Astrocyte (in vitro differentiated cells and primary cell): ENCODE data around the gene DACT2.

Experiments used
- EZH2 ChIP-seq: IDR thresholded peaks from 2 replicates; pipeline ENCODE4 v1.6.1; 2012; ENCODE audit warnings: mild to moderate bottlenecking, low read length, inconsistent platforms; ENCODE audit not compliant: insufficient read depth
- TF ChIP-seq, protein P1 (sequence below): IDR thresholded peaks from 2 replicates; pipeline ENCODE4 v1.5.1; 2011; ENCODE audit warnings: low read depth, mild to moderate bottlenecking, inconsistent platforms, low read length, moderate library complexity; ENCODE audit not compliant: insufficient read depth

- no peak for TF ChIP-seq EZH2
- TF ChIP-seq, protein P1, sequence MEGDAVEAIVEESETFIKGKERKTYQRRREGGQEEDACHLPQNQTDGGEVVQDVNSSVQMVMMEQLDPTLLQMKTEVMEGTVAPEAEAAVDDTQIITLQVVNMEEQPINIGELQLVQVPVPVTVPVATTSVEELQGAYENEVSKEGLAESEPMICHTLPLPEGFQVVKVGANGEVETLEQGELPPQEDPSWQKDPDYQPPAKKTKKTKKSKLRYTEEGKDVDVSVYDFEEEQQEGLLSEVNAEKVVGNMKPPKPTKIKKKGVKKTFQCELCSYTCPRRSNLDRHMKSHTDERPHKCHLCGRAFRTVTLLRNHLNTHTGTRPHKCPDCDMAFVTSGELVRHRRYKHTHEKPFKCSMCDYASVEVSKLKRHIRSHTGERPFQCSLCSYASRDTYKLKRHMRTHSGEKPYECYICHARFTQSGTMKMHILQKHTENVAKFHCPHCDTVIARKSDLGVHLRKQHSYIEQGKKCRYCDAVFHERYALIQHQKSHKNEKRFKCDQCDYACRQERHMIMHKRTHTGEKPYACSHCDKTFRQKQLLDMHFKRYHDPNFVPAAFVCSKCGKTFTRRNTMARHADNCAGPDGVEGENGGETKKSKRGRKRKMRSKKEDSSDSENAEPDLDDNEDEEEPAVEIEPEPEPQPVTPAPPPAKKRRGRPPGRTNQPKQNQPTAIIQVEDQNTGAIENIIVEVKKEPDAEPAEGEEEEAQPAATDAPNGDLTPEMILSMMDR, result no peak
Observed at GRCh38 chr6:168326294-168327261, 7.0 kb upstream of the DACT2 start.
